Liver (tissue), 9 donors: ENCODE measurements around the gene ZNF530. TPM values are rescaled to one million over a fixed set of nuclear protein-coding genes. Genes with fewer than 3 reads are reported as not detected.

Source experiments
- DNase-seq: peaks from one replicate; pipeline ENCODE4 v3.0.0-alpha.2; 2017; ENCODE audit warnings: low spot score
- H3K27ac ChIP-seq, 2 donors: one replicate each; pipeline ENCODE4 v1.7.0; 2013; ENCODE audit warnings: inconsistent platforms in 2 of 2, low read length in 2 of 2, control low read depth in 1 of 2, low read depth in 1 of 2, mild to moderate bottlenecking in 1 of 2
- H3K27me3 ChIP-seq, 4 donors: one replicate each; pipeline versions ENCODE4 v1.6.1 to v1.7.0; 2013; ENCODE audit warnings: low read length in 3 of 4, inconsistent platforms in 1 of 4, mild to moderate bottlenecking in 1 of 4, moderate library complexity in 1 of 4; ENCODE audit not compliant: control insufficient read depth in 4 of 4, insufficient read depth in 4 of 4
- H3K36me3 ChIP-seq, 4 donors: one replicate each; pipeline versions ENCODE4 v1.6.1 to v1.7.0; 2013; ENCODE audit warnings: low read length in 3 of 4, mild to moderate bottlenecking in 3 of 4, low read depth in 1 of 4, moderate library complexity in 1 of 4; ENCODE audit not compliant: control insufficient read depth in 4 of 4, insufficient read depth in 3 of 4
- H3K4me1 ChIP-seq, 4 donors: one replicate each; pipeline versions ENCODE4 v1.6.1 to v1.7.0; 2013; ENCODE audit warnings: low read length in 3 of 4, mild to moderate bottlenecking in 3 of 4, moderate library complexity in 1 of 4; ENCODE audit not compliant: control insufficient read depth in 4 of 4, insufficient read depth in 4 of 4
- H3K4me3 ChIP-seq, 3 donors: one replicate each; pipeline versions ENCODE4 v1.6.1 to v1.7.0; 2013; ENCODE audit warnings: low read length in 3 of 3, control low read depth in 1 of 3, low read depth in 1 of 3, mild to moderate bottlenecking in 1 of 3
- H3K9ac ChIP-seq, 2 donors: one replicate each; pipeline ENCODE4 v1.7.0; 2013; ENCODE audit warnings: low read length in 2 of 2, mild to moderate bottlenecking in 2 of 2, moderate library complexity in 2 of 2, control low read depth in 1 of 2, low read depth in 1 of 2
- H3K9me3 ChIP-seq, 4 donors: one replicate each; pipeline versions ENCODE4 v1.6.1 to v1.7.0; 2013; ENCODE audit warnings: low read length in 3 of 4; ENCODE audit not compliant: control insufficient read depth in 4 of 4
- ATF3 ChIP-seq: IDR thresholded peaks from 2 replicates; pipeline ENCODE4 v1.6.1; 2016; ENCODE audit warnings: antibody characterized with exemption
- EGR1 ChIP-seq, 2 donors: IDR thresholded peaks; 2 replicates each; pipeline ENCODE4 v1.6.1; 2016 to 2018; ENCODE audit warnings: antibody characterized with exemption in 2 of 2, low read depth in 2 of 2
- FOXA1 ChIP-seq: IDR thresholded peaks from 2 replicates; pipeline ENCODE4 v1.6.1; 2016; ENCODE audit warnings: antibody characterized with exemption
- GABPA ChIP-seq, 2 donors: IDR thresholded peaks in 1 of 2; conservative IDR thresholded peaks in 1 of 2; 2 replicates each; pipeline ENCODE4 v1.6.1; 2016; ENCODE audit warnings: antibody characterized with exemption in 2 of 2, mild to moderate bottlenecking in 1 of 2, moderate library complexity in 1 of 2
- HNF4A ChIP-seq, 2 donors: conservative IDR thresholded peaks; 2 replicates each; pipeline ENCODE4 v1.6.1; 2016; ENCODE audit warnings: antibody characterized with exemption in 2 of 2, mild to moderate bottlenecking in 2 of 2
- HNF4G ChIP-seq: IDR thresholded peaks from 2 replicates; pipeline ENCODE4 v1.6.1; 2016; ENCODE audit warnings: antibody characterized with exemption
- JUND ChIP-seq, 2 donors: IDR thresholded peaks; 2 replicates each; pipeline ENCODE4 v1.6.1; 2016; ENCODE audit warnings: antibody characterized with exemption in 2 of 2
- MAX ChIP-seq: IDR thresholded peaks from 2 replicates; pipeline ENCODE4 v1.6.1; 2016; ENCODE audit warnings: antibody characterized with exemption
- NR2F2 ChIP-seq: IDR thresholded peaks from 2 replicates; pipeline ENCODE4 v1.6.1; 2016; ENCODE audit warnings: antibody characterized with exemption
- RAD21 ChIP-seq, 2 donors: IDR thresholded peaks; 2 replicates each; pipeline ENCODE4 v1.6.1; 2016; ENCODE audit warnings: antibody characterized with exemption in 2 of 2, mild to moderate bottlenecking in 2 of 2
- REST ChIP-seq: IDR thresholded peaks from 2 replicates; pipeline ENCODE4 v1.6.1; 2016; ENCODE audit warnings: antibody characterized with exemption, mild to moderate bottlenecking
- SP1 ChIP-seq: IDR thresholded peaks from 2 replicates; pipeline ENCODE4 v1.6.1; 2018; ENCODE audit warnings: antibody characterized with exemption, mild to moderate bottlenecking
- TAF1 ChIP-seq: conservative IDR thresholded peaks from 2 replicates; pipeline ENCODE4 v1.6.1; 2016; ENCODE audit warnings: antibody characterized with exemption, mild to moderate bottlenecking
- YY1 ChIP-seq: IDR thresholded peaks from 2 replicates; pipeline ENCODE4 v1.6.1; 2016; ENCODE audit warnings: antibody characterized with exemption, mild to moderate bottlenecking
- ZBTB33 ChIP-seq: IDR thresholded peaks from 2 replicates; pipeline ENCODE4 v1.6.1; 2016; ENCODE audit warnings: antibody characterized with exemption
- WGBS: extraction: QIAGEN DNeasy Blood & Tissue Kit; methylation state at CpG from one replicate; pipeline ENCODE4 v1.1.7; 2013; 5-methylcytosine and 5-hydroxymethylcytosine counted together
- polyA plus RNA-seq, 2 donors: library from polyadenylated mRNA; stranded (reverse) in 1 of 2; unstranded in 1 of 2; fragments of 200-250 nt in 1 of 2; fragments of >200 nt in 1 of 2; fragmentation: Nextera tagmentation in 1 of 2; extraction: Ambion mirVana in 1 of 2; gene quantifications; one replicate each; pipeline versions ENCODE4 v1.2.1 to v1.2.3, GENCODE V29; 2013 to 2015
- total RNA-seq, 2 donors: library from RNA; depleted of rRNA; stranded (reverse); fragments of >200 nt; gene quantifications; one replicate each; pipeline ENCODE4 v1.2.3, GENCODE V29; 2014
- donor health status: healthy.
- donor health status: healthy.
- donor health status: healthy.
- donor health status: healthy.
- donor health status: healthy.

ZNF530 gene
- total and polyA plus RNA-seq, 4 donors, result 0.86 to 7.1 (median 1.4) TPM

- H3K9me3 ChIP-seq, result peaks cover 18 to 55% (median 32%) of the 10 kb centered on the region in 4 donors
- no peak overlapping the region for H3K27ac ChIP-seq
- WGBS, result 19% methylated on average over 23 of the region's 23 CpGs
- peaks cover 5 to 15% (median 13%) of the 10 kb centered on the region in 4 donors for H3K36me3 ChIP-seq
- DNase-seq, result no peak
- peak overlapping the region; percentile 70 to 91 (median 72) for H3K4me3 ChIP-seq
- no peaks in the 10 kb centered on the region for H3K27me3 ChIP-seq
- TF ChIP-seq FOXA1, result no peak
- no peak for TF ChIP-seq ZBTB33
- no peak for TF ChIP-seq ATF3
- H3K4me1 ChIP-seq, result peaks cover 0 to 19% (median 11%) of the 10 kb centered on the region in 4 donors
- H3K9ac ChIP-seq, result peak overlapping the region in 1 of 2 donors; percentile 86
Observed at GRCh38 chr19:57560049-57560491, 39.6 kb upstream of the ZNF530 start.

- 75% methylated on average over 1 of the region's 1 CpG for WGBS
- Histone ChIP-seq H3K4me3 (peak overlapping the region in 2 of 3 donors; percentile 5 to 32), H3K4me1 (peaks cover 0 to 13% (median 8%) of the 10 kb centered on the region in 4 donors), H3K36me3 (no peaks in the 10 kb centered on the region), H3K9ac (no peak overlapping the region), H3K9me3 (peaks cover 27 to 74% (median 50%) of the 10 kb centered on the region in 4 donors), H3K27ac (no peak overlapping the region), H3K27me3 (no peaks in the 10 kb centered on the region)
- DNase-seq, result no peak
- TF ChIP-seq HNF4A (conservative IDR thresholded peaks at IDR 0.05) (no peak), ATF3 (no peak), MAX (no peak), ZBTB33 (no peak), FOXA1 (no peak)
Observed at GRCh38 chr19:57563547-57563946, 36.1 kb upstream of the ZNF530 start.

- H3K9ac ChIP-seq, result no peak overlapping the region
- H3K9me3 ChIP-seq, result peaks cover 38 to 84% (median 72%) of the 10 kb centered on the region in 4 donors
- H3K4me1 ChIP-seq, result no peaks in the 10 kb centered on the region
- no peak overlapping the region for H3K27ac ChIP-seq
- no peaks in the 10 kb centered on the region for H3K36me3 ChIP-seq
- 51% methylated on average over 7 of the region's 7 CpGs for WGBS
- H3K4me3 ChIP-seq, result peak overlapping the region in 2 of 3 donors; percentile 53 to 58
- no peaks in the 10 kb centered on the region for H3K27me3 ChIP-seq
- no peak for DNase-seq
- TF ChIP-seq NR2F2 (no peak), REST (no peak), EGR1 (IDR thresholded peaks at IDR 0.05; ENCODE audit: low read depth in 2 of 2) (no peak), JUND (IDR thresholded peaks at IDR 0.05) (no peak), YY1 (no peak), HNF4G (no peak), RAD21 (IDR thresholded peaks at IDR 0.05) (no peak), TAF1 (no peak), GABPA (IDR thresholded peaks at IDR 0.05 in 1 of 2, conservative IDR thresholded peaks at IDR 0.05 in 1 of 2) (no peak), MAX (no peak), SP1 (no peak), ATF3 (no peak), HNF4A (conservative IDR thresholded peaks at IDR 0.05) (no peak)
Observed at GRCh38 chr19:57566396-57567265, 33.1 kb upstream of the ZNF530 start.
